K562 (cell line): ENCODE data around the gene LHPP.

Experiments used
- CXXC5 ChIP-seq: fragments of 250-450 bp; sonication (Bioruptor Pico); IDR thresholded peaks from 2 replicates; pipeline ENCODE4 v1.8.0; 2022; ENCODE audit warnings: inconsistent platforms, mild to moderate bottlenecking, moderate library complexity
- POLR2AphosphoS5 ChIP-seq: IDR thresholded peaks from 2 replicates; pipeline ENCODE4 v1.6.1; 2011; ENCODE audit warnings: mild to moderate bottlenecking, low read depth, low read length, moderate library complexity; ENCODE audit not compliant: control insufficient read depth, insufficient read depth
- TF ChIP-seq, protein P1 (sequence below): sonication (generic); formaldehyde crosslinking; IDR thresholded peaks from 2 replicates; pipeline ENCODE4 v1.8.0; 2023; ENCODE audit warnings: missing genetic modification reagents, mild to moderate bottlenecking, borderline replicate concordance

DNA sequence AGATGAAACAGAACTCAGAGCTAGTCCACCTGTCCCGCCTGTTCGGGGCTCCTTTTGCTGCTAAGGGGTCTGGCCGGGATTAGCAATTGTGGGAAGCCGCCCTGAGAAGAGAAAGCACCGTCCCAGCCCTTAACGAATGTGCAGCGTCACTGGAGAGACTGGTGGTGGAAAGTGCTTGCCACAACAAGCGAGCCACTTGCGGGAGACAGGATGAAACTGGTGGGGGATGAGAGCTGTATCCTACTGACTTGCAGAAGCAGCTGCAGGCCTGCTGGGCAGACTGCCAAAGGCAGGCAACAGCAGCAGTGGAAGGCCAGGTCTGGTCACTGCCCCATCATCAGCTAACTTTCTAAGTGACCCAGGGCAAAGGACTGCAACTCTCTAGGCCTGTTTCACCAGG is 187.1 kb downstream of the LHPP start:
- TF ChIP-seq CXXC5 (CRISPR knock-in tag) (no peak), POLR2AphosphoS5 (no peak)
- TF ChIP-seq, protein P1, sequence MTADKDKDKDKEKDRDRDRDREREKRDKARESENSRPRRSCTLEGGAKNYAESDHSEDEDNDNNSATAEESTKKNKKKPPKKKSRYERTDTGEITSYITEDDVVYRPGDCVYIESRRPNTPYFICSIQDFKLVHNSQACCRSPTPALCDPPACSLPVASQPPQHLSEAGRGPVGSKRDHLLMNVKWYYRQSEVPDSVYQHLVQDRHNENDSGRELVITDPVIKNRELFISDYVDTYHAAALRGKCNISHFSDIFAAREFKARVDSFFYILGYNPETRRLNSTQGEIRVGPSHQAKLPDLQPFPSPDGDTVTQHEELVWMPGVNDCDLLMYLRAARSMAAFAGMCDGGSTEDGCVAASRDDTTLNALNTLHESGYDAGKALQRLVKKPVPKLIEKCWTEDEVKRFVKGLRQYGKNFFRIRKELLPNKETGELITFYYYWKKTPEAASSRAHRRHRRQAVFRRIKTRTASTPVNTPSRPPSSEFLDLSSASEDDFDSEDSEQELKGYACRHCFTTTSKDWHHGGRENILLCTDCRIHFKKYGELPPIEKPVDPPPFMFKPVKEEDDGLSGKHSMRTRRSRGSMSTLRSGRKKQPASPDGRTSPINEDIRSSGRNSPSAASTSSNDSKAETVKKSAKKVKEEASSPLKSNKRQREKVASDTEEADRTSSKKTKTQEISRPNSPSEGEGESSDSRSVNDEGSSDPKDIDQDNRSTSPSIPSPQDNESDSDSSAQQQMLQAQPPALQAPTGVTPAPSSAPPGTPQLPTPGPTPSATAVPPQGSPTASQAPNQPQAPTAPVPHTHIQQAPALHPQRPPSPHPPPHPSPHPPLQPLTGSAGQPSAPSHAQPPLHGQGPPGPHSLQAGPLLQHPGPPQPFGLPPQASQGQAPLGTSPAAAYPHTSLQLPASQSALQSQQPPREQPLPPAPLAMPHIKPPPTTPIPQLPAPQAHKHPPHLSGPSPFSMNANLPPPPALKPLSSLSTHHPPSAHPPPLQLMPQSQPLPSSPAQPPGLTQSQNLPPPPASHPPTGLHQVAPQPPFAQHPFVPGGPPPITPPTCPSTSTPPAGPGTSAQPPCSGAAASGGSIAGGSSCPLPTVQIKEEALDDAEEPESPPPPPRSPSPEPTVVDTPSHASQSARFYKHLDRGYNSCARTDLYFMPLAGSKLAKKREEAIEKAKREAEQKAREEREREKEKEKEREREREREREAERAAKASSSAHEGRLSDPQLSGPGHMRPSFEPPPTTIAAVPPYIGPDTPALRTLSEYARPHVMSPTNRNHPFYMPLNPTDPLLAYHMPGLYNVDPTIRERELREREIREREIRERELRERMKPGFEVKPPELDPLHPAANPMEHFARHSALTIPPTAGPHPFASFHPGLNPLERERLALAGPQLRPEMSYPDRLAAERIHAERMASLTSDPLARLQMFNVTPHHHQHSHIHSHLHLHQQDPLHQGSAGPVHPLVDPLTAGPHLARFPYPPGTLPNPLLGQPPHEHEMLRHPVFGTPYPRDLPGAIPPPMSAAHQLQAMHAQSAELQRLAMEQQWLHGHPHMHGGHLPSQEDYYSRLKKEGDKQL (CRISPR knock-in tag) = no peak
